Choroid plexus epithelial cell (primary cell): ENCODE results near the gene PEAK3.

Source experiments
- DNase-seq: peaks from one replicate; pipeline ENCODE4 v3.0.0-alpha.2; 2010; ENCODE audit warnings: low read depth
- H3K4me3 ChIP-seq: 2 replicates; pipeline ENCODE4 v1.5.1; 2011; ENCODE audit warnings: low read depth, mild to moderate bottlenecking, control low read depth, low read length, moderate library complexity
- TF ChIP-seq, protein P1 (sequence below): conservative IDR thresholded peaks from 2 replicates; pipeline ENCODE4 v1.5.1; 2011; ENCODE audit warnings: low read depth, mild to moderate bottlenecking, control low read depth, inconsistent platforms, low read length, moderate library complexity

PEAK3 gene

DNA sequence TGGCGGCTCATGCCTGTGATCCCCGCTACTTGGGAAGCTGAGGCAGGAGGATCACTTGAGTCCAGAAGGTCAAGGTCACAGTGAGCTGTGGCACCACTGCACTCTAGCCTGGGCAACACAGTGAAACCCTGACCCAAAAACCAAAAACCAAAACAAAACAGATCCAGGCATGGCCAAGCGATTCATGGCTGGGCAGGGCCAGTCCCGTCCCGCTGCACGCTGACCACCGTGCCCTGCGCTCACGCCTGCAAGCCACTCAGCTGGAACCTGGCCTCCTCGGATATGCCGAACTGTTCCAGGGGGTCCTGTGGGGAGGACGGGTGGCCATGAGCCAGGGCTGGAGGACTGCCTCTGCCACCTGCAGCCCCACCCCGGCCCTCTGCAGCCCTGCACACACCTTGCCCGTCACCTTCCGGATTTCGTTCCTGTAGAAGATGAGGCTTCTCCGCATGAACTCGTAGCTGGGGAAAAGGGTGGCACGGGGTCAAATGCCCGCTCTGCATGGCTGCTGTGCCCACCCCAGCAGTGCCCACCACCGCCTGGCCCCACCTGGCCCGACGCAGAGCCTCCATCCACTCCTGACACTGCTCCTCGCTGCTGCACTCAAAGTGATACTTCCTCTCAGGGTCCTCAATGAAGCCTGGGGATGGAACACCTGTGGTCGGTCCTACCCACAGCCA is 48.2 kb downstream of the PEAK3 start:
- DNase-seq, result no peak
- TF ChIP-seq, protein P1, sequence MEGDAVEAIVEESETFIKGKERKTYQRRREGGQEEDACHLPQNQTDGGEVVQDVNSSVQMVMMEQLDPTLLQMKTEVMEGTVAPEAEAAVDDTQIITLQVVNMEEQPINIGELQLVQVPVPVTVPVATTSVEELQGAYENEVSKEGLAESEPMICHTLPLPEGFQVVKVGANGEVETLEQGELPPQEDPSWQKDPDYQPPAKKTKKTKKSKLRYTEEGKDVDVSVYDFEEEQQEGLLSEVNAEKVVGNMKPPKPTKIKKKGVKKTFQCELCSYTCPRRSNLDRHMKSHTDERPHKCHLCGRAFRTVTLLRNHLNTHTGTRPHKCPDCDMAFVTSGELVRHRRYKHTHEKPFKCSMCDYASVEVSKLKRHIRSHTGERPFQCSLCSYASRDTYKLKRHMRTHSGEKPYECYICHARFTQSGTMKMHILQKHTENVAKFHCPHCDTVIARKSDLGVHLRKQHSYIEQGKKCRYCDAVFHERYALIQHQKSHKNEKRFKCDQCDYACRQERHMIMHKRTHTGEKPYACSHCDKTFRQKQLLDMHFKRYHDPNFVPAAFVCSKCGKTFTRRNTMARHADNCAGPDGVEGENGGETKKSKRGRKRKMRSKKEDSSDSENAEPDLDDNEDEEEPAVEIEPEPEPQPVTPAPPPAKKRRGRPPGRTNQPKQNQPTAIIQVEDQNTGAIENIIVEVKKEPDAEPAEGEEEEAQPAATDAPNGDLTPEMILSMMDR, result no peak
- no peak overlapping the region for H3K4me3 ChIP-seq

DNA sequence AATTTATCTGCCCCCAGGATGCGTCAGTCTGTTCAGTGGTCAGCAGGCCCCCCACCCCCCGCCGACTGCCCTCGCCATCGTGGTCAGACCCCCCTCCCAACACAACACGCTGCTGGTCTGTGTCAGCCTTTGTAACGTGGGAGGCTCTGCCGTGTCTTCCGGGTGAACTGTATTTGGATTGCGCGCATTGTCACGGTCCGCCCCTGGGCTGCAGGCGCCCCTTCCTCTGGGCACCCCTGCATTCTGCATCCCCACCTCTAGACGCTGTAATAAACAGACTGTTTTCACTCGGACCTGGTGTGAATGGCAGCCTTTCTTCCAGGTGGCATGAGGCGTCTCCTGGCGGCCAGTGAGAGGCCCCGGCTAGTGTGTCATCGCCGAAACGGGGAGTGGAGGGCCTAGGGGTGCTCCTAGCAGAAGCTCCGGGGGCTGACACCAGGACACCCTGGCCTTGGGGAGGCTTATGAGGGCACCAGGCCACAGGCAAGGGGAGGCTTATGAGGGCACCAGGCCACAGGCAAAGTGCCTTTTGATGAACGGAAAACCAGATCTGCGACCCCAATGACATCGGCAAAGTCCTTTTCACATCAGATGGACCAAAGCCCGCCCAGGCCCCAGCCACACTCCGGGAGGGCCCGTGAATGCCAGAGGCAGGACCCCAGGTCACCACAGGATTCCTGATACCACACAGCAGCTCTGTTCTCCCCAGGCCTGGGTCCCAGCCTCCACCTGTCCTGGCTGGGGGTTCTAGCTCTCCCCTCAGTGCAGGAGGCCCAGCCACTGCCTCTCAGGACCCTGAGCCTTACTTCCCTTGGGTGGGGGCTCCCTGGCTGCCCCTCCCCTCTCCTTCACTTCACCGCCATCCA is 49.5 kb downstream of the PEAK3 start:
- TF ChIP-seq, protein P1, result no peak
- no peak overlapping the region for H3K4me3 ChIP-seq
- DNase-seq, result no peak

DNA sequence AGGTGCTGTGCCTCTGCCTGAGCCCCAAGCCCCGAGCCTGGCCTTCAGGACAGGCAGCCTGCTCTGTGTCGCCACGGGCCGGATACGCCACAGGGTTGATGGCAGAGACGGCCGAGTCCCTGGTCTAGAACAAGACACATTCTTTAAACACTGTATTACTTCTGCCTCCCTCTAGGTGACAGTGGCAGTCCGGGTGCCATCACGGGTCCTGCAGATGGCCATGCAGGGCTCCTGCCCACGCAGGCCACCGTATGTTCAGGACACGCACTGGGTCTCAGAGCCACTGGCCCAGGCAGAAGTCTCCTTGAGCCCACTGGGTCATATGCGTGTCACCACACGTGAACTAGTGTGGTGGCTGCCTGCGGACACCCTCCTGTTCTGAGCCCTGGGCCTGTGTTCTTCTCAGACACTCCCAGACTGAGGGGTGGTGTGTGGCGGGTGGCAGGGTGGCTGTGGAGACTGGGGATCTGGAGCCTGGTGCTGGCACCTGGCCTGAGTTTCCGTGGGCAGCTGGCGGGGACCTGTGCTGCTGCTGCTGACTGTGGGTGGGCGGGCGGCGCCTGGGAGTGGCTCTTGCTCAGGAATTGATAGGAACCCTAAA is 50.3 kb downstream of the PEAK3 start:
- no peak overlapping the region for H3K4me3 ChIP-seq
- no peak for DNase-seq
- TF ChIP-seq, protein P1, result no peak

DNA sequence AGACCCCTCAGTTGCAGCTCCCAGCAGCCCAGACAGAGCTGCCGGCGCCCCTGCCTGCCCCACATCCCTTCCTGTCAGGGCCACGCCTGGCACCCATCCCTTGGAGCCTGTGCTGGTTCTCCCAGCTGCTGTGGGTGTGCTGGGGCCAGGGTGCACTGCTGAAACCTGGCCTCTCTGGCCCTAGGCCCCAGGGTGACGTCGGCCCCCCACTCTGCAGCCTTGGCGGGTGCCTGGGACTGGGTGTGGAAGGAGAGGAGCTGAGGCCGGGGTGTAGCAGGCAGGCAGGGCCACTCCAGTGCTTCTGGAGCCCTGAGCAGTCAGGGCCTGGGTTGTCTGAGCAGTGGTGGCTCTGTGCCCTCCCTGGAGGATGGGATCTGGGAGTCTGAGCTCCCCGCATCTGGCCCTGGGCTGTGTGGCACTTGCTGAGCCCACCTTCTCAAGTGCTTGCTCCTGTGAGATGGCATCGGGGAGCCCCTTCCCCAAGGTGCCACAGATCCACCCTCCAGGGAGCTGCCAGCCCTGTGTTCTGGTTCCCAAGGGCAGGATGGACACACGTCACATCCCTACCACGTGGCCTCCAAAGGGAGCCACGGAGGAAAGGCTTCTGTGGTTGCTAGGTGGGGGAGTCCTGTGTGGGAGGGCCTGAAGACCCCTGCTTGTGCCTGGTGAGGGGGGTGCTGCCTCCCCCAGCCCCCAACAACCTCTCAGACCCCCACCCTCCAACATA is 51.0 kb downstream of the PEAK3 start:
- TF ChIP-seq, protein P1, result no peak
- no peak overlapping the region for H3K4me3 ChIP-seq
- no peak for DNase-seq

DNA sequence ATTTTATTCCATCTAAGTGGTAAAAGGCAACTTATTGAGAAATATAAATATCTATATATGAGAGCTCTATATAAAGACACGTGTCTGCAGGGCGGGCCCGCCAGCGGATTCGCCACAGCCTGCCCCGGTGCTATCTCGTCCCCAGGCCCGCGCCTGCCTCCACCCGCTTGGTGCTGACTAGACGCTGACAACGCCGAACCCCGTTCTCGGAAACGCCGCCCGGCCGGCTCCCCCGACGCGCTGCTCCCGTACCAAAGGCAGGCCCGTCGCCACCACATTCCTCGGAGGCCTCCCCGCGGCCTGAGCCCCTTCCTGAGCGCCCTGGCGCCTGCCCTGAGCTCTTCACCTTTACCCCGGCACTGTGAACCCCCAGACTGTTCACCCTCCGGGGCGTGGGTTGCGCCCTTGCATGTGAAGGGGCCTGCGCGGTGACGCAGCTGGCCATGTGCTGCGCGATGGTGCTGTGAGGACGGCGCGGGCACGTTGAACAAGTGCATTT is 51.9 kb downstream of the PEAK3 start:
- no peak for DNase-seq
- no peak overlapping the region for H3K4me3 ChIP-seq
- TF ChIP-seq, protein P1, result no peak

DNA sequence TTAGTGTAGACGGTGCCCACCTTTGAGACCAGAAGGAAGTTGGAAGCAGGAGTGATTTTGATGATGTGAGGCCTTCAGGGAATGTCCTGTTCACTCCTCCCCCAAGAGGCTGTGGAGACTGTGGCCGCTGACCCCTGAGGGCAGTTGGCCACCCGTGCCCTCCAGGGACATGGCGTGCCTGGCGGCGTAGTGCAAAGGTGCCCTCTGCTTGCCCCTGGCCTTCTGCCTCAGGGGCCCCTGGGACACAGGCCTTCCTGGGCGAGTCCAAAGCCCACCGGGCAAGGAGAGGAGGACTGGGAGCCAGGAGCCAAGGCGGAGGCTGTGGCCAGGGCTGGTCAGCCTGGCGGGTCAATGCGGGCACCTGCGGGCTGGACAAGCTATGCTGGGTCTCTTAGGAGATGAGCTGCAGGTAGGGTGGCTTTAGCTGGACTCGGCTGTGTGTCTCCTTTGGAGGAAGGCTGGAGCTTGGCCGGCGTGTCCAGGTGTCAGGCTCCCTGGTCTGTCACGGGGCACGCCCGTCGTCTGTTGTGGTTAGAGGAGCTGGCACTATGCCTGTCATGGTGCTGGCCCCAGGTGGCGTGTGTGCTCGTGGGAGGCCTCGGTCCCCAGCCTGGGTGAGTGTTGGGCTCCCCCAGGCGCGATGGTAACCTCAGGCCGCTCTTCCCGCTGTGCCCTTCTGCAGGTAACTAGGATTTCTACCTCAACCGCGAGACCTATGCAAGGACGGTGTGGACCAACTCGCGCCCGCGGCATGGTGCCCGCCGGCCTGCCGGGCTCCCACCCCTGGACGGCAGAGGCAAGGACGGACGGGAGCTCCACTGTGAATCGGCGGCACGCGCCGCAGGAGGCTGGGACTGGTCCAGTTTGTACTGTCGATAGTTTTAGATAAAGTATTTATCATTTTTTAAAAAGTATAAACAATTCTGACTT is 52.6 kb downstream of the PEAK3 start:
- no peak for DNase-seq
- TF ChIP-seq, protein P1, result no peak
- no peak overlapping the region for H3K4me3 ChIP-seq
